C4-2B (cell line): ENCODE results near the gene RAB40C.

Experiments used
- H3K27ac ChIP-seq: fragments of 450-650 bp; 2 replicates; pipeline ENCODE4 v1.5.1; 2017
- ZFX ChIP-seq: fragments of 450-650 bp; IDR thresholded peaks from 2 replicates; pipeline ENCODE4 v1.6.1; 2017
- TF ChIP-seq, protein P1 (sequence below): fragments of 450-650 bp; conservative IDR thresholded peaks from 2 replicates; pipeline ENCODE4 v1.5.1; 2017; ENCODE audit warnings: mild to moderate bottlenecking

Gene RAB40C

DNA sequence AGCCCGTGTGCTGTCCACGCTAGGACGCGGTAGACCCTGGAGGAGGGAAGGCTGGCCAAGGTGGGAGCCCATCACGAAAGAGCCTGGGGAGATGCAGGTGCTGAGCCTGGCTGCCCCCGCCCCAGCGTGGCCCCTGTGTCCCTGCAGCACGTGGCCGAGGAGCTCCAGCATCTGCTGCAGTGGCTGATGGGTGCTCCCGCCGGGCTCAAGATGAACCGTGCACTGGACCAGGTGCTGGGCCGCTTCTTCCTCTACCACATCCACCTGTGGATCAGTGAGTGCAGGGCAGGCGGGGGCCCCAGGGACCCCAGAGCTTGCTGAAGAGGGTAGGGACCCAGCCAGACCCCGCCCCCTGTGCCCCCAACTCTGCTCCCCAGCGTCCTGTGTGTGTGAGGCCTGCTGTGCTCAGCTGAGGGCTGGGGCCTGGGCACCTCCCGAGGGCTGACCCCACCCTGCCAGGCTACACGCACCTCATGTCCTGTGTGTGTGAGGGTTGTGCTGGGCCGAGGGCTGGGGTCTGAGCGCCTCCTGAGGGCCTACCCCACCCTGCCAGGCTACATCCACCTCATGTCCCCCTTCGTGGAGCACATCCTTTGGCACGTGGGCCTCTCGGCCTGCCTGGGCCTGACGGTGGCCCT, 11.5 kb upstream of the RAB40C start:
- TF ChIP-seq, protein P1, sequence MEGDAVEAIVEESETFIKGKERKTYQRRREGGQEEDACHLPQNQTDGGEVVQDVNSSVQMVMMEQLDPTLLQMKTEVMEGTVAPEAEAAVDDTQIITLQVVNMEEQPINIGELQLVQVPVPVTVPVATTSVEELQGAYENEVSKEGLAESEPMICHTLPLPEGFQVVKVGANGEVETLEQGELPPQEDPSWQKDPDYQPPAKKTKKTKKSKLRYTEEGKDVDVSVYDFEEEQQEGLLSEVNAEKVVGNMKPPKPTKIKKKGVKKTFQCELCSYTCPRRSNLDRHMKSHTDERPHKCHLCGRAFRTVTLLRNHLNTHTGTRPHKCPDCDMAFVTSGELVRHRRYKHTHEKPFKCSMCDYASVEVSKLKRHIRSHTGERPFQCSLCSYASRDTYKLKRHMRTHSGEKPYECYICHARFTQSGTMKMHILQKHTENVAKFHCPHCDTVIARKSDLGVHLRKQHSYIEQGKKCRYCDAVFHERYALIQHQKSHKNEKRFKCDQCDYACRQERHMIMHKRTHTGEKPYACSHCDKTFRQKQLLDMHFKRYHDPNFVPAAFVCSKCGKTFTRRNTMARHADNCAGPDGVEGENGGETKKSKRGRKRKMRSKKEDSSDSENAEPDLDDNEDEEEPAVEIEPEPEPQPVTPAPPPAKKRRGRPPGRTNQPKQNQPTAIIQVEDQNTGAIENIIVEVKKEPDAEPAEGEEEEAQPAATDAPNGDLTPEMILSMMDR = no peak
- TF ChIP-seq ZFX = no peak
- H3K27ac ChIP-seq = no peak overlapping the region

DNA sequence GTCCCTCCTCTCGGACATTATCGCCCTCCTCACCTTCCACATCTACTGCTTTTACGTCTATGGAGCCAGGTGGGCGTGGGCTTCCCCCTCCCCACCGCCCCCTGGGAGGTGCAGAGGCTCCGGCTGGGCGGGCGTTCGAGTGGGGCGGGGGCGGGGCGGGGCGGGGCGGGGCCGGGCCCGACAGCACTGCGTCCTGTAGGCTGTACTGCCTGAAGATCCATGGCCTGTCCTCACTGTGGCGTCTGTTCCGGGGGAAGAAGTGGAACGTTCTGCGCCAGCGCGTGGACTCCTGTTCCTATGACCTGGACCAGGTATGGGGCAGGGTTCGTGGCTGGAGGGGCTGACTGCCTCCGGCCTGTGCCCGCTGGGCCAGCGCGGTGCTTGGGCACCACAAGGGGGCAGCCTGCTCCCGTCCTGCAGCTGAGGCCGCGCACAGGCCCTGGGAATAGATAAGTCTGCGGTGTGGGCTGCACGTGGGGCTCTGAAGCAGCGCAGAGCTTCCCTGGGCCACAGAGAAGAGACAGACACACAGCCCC, 10.9 kb upstream of the RAB40C start:
- TF ChIP-seq, protein P1 = peak; percentile 80
- TF ChIP-seq ZFX = no peak
- no peak overlapping the region for H3K27ac ChIP-seq

DNA sequence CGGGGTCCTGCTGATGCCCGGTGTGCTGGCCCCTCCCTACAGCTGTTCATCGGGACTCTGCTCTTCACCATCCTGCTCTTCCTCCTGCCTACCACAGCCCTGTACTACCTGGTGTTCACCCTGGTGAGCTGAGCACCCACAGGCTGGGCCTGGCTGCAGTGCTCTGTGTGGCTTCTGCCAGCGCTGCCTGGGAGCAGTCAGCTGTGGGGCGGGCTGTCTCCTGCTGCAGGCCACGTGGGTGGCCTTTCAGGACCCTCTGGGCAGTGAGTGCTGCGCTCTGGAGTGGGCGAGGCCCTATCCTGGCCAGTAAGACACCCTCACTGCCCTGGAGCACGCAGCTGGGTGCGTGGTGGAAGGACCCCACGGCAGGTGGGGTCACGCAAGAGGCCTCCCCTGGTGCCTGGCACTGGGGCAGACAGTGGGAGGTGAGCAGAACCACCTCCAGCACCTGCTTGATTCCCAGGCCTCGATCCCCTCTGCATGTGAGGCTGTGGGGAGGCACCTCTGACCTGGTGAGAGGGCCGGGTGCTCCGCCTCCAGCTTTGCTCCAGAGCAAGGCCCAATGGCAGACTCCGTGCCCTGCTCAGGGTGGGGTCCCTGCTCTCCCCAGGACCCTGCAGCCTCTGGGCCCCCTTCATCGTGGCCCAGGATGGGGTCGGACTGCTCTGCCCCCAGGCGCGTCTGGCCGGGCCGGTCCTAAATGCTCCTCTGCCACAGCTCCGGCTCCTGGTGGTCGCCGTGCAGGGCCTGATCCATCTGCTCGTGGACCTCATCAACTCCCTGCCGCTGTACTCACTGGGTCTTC, 9.5 kb upstream of the RAB40C start:
- no peak for TF ChIP-seq ZFX
- TF ChIP-seq, protein P1 = no peak
- no peak overlapping the region for H3K27ac ChIP-seq

DNA sequence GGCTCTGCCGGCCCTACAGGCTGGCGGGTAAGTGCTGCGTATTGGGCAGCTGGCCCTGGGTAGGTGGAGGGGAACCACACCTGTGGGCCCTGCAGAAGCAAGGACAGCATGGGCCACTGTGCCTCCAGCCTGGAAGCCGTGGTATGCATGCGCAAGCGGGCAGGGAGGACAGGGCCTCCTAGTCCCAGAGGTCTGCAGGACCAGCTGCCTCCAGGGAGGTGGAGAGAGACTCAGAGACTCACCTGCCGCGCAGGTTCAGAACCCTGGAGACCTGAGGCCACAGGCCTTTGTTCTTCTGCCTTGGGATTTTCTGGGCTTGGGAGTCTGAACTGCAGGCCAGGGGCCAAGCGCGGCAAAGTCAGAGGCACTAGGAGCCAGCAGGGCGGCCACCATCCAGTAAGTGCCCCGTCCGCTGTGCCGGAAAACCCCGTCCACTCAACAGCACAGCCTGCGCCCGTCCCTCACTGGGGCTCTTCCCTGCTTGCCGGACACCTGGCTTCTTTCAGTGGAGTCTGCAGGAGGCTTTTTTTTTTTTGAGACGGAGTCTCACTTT, 8.8 kb upstream of the RAB40C start:
- no peak overlapping the region for H3K27ac ChIP-seq
- no peak for TF ChIP-seq ZFX
- TF ChIP-seq, protein P1 = no peak

DNA sequence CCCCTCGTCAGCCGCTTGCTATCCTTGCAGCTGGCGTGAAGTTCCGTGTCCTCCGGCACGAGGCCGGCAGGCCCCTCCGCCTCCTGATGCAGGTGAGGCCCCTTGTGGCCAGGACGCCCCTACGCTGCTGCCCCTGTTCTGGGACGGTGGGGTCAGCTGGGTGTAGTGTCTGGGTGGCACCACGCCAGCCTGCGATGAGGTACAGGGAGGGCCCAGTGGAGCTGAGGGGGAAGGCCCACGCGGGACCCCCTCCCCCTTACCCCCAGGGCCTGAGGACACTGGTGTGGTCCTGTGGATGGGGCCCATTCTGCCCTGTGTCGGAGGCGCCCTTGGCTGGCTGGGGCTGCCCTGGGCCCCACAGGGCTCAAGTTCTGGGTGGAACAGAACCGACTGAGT, 7.7 kb upstream of the RAB40C start:
- TF ChIP-seq ZFX = no peak
- TF ChIP-seq, protein P1 = no peak
- no peak overlapping the region for H3K27ac ChIP-seq

DNA sequence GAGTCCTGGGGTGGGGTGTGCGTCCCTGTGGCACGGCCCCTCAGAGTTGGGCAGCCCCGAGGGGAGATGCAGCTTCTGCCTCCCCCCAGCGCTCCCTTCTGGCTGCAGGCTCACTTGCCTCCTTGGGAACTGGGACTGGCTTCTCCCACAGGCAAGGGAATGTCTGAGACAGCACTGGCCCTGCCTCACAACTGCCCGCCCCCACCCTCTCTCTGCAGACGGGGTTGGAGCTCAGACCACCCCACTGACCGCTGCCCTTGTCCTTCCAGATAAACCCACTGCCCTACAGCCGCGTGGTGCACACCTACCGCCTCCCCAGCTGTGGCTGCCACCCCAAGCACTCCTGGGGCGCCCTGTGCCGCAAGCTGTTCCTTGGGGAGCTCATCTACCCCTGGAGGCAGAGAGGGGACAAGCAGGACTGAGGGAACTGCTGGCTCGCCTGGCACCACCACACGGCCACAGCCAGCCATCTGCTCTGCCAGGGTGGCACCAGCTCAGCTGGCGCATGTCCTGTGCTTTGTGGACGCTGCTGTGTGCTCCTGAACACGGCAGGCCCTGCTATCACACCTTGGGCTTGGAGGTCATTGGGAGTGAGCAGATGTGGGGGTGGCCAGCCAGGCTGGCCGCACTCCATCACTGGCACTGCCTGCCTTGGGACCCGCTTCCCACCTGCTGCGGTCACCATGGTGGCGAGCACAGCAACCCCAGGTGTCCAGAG, 7.1 kb upstream of the RAB40C start:
- peak overlapping the region; percentile 8; the same call in 1 of the 2 replicates for H3K27ac ChIP-seq
- TF ChIP-seq ZFX = no peak
- TF ChIP-seq, protein P1 = no peak

DNA sequence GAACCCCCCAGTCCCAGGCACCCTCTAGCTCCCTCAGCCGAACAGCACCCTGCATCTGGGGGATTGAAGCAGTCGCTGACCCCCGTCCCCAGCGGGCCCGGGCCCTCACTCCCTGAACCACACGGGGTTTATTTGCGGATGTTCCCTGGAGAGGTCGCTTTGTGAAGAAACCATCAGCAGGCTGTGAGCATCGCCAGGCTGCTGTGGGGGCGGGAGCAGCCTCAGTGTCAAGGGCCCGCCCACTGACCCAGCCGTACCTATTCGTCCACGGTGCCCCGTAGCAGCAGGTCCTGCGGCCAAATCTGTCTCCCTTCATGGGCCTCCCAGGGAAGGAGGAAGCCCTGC, 6.4 kb upstream of the RAB40C start:
- H3K27ac ChIP-seq = no peak overlapping the region

More for the DNA sequence above, 6.4 kb upstream of the RAB40C start:
- TF ChIP-seq, protein P1 = no peak
- no peak for TF ChIP-seq ZFX
